ENCODE results near the gene TNIP1.

TNIP1 gene

DNA sequence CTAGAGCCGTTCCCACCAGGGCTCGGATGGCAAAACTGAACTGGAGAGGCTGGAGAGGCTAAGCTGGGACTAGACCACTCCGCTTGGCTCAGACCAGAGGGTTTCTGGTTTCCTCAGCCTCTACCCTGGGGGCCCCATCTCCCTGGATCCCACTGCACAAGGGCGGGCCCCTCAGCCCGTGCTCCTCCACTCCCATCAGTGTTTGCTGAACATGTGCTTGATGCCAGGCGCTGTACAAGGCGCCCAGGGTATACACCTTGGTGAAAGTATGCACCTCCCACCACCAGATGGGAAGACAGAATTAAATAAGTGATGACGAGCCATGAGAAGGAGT, 42.5 kb downstream of the TNIP1 start:
- no peak for DNase-seq

DNA sequence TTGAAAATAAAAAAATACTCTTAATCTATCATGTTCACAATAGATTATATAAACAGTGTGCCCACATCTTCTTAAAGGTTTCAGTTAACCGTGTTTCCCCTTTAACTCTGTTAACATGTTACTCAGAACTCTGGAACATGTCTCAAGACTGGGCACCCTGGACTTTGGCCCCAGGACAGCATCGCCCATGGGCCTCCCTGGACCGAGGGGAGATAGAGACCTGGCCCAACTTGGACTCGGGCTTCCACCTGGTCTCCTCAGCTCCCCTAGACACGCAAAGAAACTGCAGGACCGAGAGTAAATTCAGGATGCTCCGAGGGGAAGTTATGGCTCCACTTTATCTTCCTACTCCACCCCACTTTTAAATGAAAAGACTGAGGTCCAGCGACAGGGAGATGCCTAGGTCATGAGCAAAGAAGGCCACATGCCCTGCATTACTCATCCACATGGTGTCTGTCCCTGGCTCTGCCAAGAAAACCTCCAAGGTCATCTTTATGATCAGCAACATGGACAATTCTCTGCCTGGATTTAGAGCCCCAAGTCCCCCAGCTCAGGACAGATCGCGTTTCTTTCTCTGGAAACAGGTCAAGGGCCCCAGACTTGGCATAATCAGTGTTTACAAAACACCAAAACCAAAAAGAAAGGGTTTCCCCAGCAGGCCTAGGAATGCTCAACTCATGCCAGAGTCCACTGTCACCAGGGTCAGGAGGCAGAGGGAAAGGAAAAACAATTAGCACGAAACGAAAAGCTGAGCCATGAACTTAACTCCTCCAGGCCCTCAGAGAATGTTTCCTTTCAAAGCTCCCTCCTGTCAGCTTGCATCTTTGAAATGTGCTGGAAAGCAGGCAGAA, 43.0 kb downstream of the TNIP1 start:
- DNase-seq = no peak

DNA sequence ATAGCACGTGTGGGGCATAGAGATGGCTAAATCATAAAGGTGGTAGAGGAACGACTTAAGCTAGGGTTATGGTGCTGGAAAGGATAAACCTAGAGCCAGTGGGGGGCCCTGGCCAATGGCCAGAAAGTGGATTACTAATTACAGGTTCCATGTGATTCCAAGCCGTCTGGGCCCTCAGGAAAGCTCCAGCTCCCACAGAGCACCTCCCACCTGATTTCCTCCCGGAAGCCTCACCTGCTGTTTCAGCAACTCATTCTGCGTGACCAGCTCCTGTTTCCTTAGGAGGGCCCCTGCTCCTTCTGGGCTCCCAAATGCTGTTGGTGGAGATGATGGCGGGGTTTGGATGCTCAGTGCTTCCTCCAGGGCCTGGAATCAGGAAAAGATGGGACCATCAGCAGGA, 44.3 kb downstream of the TNIP1 start:
- no peak for DNase-seq

DNA sequence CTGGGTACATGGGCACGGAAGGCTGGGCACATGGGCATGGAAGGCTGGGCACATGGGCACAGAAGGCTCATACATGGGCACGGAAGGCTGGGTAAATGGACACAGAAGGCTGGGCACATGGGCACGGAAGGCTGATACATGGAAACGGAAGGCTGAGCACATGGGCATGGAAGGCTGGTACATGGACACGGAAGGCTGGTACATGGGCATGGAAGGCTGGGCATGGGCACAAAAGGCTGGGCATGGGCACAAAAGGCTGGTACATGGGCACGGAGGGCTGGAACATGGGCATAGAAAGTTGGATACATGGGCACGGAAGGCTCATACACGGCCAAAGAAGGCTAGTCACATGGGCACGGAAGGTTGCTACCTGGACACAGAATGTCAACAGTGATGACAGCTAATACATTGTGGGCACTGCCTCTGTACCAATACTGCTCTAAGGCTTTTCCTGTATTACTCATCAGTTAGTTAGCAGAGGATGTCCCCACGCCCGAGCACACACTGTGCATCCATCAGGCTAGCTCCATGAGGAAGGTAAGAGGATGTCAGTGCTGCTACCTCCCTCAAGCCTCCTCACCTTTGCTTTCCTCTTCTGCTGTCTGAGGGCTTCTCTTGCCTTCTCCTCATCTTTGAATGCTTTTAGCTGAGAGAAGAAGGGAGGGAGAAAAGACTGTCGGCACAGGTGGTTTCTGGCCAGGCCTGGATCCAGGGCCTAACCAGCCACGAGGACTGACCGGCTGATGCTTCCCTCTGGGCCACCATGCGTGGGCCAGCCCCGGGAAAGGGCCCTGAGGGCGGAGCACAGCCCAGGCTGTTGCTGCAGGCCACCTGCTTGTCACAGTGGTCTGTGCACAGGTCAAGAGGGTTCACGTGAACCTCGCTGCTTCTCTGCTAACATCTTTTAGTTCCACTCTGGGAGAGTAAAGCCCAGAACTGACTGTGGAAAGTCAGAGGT, 46.1 kb downstream of the TNIP1 start:
- no peak for DNase-seq

DNA sequence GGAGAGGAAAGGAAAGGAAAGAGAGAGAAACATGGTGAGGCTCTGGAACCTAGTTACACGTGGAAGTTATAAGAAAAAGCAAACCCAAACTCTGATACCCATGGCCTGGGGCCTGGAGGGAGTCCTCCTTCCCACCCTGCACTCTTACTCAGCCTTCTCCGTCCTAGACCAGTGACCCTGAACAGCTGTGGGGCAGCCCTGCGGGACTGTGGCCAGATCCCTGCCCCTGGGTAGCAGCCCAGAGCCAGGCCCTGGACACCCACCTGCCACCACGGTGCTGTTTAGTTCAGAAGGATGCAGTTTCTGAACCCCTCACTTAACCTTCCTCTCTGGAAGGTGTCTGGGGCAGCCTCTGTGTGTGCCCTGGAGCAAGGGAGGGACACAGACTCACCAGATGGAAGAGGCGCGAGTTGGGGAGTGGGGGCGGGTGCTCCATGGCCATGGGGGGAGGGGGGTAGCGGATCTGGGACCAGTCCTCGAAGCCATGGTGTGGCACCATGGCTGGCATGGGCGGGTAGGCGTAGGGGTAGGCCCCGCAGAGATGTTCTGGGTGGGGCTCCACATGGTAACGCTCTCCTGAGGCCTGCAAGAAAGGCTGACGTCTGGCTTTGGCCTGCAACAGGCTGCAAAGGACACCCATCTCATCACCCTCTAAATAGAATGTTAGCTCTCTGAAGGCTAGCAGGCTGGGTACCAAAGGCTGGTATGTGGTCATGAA, 47.5 kb downstream of the TNIP1 start:
- DNase-seq = no peak

DNA sequence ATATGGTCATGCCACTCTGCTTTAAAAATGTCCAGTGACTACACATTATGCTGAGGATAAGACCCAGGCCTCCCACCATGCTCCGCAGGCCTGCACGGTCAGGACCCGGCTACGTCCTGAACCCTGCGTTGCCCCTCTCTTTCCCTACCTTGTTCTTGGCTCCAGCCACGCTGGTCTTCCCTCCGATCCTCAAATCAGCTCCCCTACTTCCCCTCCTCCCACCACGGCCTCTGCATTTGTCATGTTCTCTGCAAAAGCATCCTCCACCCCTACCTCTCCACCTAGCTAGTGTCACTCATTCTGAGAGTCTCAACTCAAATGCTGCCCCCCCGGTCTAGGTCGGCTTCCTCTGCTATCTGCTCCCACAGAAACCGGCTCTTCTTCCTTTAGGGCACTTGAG, 49.3 kb downstream of the TNIP1 start:
- DNase-seq = no peak

DNA sequence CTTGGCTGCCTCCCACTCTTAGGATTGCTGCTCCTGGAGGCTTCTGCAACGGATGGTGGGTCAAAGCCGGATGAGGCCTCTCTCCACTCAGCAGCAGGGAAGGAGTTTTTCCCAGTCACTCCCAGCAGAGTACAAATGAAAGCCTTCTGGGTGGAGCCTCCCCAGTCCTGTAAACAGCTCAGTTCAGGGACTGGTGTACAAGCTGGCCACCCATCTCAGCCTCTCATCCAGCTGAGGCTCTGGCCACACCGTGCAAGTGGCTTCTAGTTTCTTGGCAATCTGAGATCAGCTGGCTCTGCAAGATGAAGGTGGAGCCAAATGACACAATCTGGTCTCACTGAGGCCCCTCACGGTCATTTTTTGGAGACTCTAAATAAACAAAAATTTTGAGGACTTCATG, 50.5 kb downstream of the TNIP1 start:
- DNase-seq = no peak

DNA sequence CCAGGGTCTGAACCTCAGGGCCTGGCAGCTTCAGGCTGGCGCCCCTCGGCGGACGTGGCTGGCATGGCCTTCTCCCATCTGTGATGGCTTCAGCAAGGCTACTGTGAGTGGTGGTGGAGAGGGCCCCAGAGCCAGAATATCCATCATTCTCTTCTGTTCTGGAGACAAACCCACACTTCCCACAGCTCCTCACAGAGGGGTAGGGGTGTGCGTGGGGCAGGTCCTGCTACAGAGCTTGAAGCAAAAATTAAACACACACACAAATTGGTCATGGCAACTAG, 50.8 kb downstream of the TNIP1 start:
- DNase-seq = no peak

DNA sequence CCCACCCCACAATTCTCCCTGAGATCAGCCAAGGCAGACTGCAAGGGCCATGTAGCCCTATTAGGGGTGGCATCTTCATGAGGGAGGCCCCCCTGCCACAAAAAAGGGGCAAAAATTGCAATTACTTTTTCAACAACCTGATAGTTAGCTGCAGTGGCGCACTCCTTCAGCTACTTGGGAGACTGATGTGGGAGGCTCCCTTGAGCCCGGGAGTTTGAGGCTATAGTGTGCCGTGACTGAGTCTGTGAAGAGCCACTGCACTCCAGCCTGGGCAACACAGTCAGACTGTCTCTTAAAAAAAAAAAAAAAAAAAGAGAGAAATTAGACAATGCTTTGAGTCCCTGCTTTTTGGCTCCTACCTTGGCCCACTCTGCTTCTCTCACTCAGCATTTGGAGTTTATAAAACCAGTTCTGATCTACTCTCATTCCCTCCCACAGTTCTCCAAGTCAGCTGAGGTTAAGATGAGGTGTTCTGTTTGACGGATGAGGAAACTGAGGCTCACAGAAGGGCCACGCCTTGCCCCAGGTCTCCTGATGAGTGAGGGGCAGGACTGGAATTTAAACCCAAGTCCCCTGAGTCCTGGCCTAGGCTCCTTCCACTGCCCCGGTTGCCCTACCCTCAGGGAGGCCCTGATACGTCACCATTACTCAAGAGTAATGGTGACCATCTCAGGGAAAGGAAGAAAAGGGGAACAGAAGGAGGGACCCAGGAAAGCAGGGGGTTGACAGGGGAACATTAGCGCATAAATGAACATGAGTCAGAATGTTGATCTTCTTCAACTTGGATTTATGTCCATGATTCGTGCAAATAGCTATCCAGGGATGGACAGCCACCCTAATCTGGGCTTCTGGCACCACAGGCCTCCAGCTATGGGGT, 51.4 kb downstream of the TNIP1 start:
- DNase-seq = no peak

DNA sequence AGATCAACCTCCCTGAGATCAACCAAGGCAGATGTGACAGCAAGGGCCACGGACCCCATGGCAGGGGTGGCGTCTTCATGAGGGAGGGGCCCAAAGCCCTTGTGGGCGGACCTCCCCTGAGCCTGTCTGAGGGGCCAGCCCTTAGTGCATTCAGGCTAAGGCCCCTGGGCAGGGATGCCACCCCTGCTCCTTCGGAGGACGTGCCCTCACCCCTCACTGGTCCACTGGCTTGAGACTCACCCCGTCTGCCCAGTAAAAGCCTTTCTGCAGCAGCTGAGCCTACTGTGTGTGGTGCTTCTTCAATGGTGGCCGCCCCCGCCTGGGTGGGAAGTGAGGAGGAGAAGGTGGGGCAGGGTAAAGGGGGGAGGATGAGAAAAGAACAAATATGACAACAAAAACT, 52.1 kb downstream of the TNIP1 start:
- no peak for DNase-seq

DNA sequence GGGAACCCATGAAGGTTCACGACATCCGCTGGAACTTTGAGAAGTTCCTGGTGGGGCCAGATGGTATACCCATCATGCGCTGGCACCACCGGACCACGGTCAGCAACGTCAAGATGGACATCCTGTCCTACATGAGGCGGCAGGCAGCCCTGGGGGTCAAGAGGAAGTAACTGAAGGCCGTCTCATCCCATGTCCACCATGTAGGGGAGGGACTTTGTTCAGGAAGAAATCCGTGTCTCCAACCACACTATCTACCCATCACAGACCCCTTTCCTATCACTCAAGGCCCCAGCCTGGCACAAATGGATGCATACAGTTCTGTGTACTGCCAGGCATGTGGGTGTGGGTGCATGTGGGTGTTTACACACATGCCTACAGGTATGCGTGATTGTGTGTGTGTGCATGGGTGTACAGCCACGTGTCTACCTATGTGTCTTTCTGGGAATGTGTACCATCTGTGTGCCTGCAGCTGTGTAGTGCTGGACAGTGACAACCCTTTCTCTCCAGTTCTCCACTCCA, 52.8 kb downstream of the TNIP1 start:
- DNase-seq = no peak

DNA sequence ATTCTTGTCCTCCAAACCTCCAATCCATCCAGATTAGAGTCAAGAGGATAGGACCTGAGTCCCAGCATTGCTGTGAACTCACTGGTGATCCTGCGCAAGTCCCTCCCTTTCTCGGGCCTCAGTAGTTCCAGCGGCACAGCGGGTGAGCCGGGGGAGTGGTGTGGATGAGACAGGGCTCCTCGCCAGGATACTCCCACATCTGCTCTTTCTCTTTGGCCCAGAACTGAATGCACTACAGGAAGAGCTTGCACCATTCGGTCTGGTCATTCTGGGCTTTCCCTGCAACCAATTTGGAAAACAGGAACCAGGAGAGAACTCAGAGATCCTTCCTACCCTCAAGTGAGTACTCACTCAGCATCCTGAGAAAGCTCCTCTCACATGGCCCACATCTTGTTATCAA, 54.2 kb downstream of the TNIP1 start:
- DNase-seq = no peak

DNA sequence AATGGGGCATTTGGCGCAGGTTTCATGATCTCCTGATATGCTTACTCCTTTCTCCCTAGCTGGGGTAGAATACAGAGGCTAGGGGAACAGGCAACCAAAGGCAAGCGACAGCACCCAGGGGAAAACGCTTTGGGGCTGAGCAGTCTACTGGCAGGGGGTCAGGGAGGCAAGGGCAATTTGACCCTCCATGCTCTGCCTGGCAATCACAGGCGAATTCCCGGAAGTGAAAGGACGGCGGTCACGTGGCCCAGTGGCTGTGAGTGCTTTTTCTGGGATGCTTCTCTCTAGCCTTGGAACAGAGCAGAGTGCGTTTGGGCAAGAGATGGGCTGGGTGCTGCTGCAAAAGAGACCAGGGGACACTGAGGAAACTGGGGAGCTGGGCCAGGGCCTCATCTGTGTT, 54.7 kb downstream of the TNIP1 start:
- no peak for DNase-seq

DNA sequence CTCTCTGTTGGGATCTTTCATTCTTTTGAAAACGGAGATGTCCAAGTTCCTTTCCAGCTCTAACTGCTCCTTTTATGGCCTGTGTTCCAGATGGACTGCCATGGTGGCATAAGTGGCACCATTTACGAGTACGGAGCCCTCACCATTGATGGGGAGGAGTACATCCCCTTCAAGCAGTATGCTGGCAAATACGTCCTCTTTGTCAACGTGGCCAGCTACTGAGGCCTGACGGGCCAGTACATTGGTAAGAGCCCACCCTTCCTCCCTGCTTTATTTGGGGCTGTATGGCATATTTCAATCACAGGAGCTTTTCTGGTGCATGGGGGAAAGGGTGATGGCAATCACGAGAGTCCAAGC, 55.6 kb downstream of the TNIP1 start:
- DNase-seq = no peak

DNA sequence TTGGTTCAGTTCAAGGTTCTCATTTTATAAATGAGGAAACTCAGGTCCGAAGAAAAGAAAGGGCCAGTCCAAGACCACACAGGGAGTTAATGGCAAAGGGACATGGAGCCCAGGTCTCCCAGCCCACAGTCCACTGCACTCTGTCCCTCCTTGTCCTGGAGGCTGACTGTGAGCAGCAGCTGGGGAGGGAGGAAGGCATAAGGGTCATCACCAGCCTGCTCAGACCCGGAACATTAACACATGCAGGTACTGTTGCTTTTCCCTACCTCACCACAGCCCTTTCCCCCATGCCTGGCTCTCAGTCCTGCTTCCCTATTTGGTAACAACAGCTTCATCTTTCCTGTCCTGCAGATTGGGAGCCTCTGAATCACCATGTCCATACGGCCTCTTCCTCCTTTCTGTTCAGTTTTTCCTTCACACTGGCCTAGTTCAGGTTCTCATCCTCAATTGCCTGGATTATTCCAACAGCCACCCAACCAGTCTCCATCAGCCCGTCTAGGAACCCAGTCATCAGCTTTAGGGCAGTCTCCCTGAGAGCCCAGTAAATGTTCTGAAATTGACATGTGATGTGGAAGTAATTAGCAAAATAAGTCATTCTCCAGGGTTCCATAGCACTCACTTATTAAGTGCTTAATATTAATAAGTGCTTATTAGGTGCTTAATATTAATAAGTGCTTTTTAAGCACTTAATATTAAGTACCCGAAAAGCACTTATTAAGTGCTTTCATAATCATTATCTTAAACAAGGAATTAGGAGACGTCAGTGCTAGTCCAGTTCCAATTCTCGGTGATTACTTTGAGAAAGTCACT, 56.2 kb downstream of the TNIP1 start:
- DNase-seq = no peak

DNA sequence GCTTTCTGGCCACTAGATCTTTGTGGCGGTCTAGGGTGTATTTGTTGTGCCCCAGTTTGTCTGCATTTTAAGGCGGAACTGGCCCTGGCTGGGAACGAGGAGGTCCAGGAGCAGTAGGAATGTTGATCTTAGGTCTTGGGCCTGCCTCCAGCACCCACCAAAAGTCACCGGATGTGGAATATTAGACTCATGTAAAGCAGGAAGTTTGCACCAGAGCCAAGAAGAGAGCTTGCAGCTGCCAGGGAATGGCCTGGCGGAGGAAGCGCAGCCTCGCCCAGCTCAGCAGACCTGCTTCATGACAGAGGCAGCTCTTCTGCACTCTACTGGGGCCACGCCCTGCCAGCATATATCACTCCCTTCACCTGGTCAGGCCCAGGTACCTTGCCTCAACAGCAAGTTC, 57.2 kb downstream of the TNIP1 start:
- DNase-seq = no peak

DNA sequence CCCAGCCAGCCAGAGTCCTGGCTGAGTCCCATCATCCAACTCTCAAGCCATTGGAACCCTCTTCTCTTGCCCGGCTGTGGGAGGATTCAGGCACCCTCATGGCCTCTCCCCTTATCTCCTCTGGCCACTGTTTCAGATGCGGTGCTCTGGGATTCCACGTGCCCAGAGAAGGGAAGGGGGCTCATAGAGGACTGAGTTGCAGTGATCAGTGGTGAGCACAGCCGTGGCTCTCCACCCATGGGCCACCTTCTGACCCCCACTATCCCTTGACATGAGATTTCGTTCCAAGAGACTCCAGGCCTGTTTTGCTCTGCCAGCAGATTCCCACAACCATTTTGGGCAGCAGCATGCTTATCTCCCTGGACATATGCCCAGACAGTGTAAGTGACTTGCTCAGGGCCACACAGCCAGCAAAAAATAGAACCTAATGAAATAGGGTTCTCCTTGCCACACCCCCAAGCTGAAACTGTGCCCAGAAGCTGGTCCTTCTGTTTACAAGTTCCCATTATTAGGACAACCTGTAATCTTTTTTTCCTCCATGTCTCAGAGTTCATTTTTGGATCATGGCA, 57.7 kb downstream of the TNIP1 start:
- DNase-seq = no peak

DNA sequence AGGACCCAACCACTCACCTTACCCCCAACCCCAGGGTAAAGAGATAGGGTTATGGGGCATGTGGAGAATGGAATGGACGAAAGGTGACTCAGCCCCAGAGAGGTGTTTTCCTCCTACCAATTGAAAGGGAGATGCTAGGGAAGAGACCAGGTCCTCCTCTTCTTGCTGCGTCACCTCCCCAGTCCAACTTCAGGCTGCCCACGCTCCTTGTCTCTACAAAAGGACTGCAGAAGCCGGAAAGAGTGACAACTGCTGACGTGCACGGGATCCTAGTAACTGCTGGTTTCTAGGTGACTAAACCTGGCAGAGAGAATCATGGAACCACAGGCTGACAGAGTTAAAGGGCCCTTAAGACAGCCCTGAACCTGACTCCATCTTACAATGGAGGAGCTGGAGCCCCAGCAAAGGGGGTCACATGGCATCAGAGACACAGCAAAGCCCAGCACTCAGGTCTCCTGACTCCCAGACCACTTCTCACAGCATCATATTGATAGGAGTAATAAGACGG, 58.3 kb downstream of the TNIP1 start:
- DNase-seq = no peak

DNA sequence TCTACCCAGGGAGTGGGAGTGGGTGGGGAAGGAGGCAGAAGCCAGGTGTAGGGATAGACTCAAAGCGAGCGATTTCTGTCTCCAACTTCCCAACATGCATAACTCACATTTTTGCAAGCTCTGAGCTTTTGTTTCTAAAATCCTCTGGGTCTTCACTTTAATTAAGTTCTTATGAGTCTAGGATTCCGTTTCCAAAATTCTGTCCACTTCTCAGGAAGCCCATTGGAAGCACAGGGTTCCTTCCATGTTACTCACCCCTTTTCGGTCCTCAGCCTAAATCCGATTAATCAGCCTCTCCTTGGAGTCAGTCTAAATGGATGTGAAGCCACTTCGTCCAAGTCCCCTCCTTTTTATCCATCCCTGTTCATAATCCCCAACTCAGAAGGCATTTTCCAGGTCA, 59.1 kb downstream of the TNIP1 start:
- DNase-seq = no peak

DNA sequence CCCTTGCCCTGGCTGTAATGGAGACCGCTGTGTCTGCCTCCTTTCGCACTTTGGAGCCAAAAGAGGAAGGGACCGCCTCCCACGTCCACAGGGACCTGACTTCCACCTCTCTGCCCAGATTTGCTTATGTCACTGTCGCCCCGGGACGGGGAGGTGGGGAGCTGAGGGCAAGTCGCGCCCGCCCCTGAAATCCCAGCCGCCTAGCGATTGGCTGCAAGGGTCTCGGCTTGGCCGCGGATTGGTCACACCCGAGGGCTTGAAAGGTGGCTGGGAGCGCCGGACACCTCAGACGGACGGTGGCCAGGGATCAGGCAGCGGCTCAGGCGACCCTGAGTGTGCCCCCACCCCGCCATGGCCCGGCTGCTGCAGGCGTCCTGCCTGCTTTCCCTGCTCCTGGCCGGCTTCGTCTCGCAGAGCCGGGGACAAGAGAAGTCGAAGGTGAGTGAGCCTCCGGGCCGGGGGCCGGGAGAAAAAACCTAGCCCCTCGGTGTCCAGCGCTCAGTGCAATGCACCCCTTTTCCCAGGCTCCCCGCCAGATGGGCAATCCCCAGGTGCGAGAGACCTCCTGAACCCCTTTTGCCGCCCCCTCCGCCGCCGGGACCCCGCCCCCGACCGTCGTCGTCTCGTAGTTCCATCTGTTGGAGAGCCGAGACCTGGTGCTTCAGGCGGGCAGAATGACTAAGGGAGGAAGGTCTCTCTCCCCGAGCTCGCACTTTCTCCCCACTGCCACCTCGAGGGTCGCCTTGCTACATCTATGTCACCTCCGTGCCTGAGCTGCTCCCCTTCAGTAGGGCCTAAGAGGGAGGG, 60.3 kb downstream of the TNIP1 start, which contains the start of gene GPX3:
TSS of gene GPX3 (plus strand) at position 288 of the 807 bp plus-strand sequence. CDS start at position 352, 64 bp downstream.
- DNase-seq = peak; percentile 14
